Breast epithelium (tissue), 4 donors: Measurements from ENCODE around the gene SLC2A13. TPM values are rescaled to one million over a fixed set of nuclear protein-coding genes. Genes with fewer than 3 reads are reported as not detected.
"Not testable (repeated sequence)": the region's sequence is repeated elsewhere in the genome, so short reads cannot be mapped to it uniquely, and the experiment has no call there.

Experiments used
- DNase-seq, 2 donors: peaks; one replicate each; pipeline ENCODE4 v3.0.0-alpha.2; 2019; ENCODE audit warnings: low spot score in 2 of 2
- H3K27ac ChIP-seq, 2 donors: fragments of 200-600 bp; sonication (generic) in 1 of 2; one replicate each; pipeline ENCODE4 v1.5.1; 2016 to 2019; ENCODE audit warnings: mild to moderate bottlenecking in 1 of 2
- H3K27me3 ChIP-seq, 2 donors: fragments of 200-600 bp; sonication (generic) in 1 of 2; one replicate each; pipeline versions ENCODE4 v1.5.1 to v1.6.0; 2017 to 2019; ENCODE audit warnings: control low read depth in 1 of 2, mild to moderate bottlenecking in 1 of 2
- H3K36me3 ChIP-seq: fragments of 200-600 bp; one replicate; pipeline ENCODE4 v1.5.1; 2019
- H3K4me1 ChIP-seq, 2 donors: fragments of 200-600 bp; sonication (generic); one replicate each; pipeline ENCODE4 v1.5.1; 2016 to 2019; ENCODE audit warnings: control low read depth in 1 of 2
- H3K4me3 ChIP-seq, 3 donors: fragments of 200-600 bp; sonication (generic); 1 replicate in 2 of 3; 2 replicates in 1 of 3; pipeline ENCODE4 v1.5.1; 2016 to 2019; ENCODE audit warnings: mild to moderate bottlenecking in 3 of 3, moderate library complexity in 2 of 3
- H3K9me3 ChIP-seq, 2 donors: fragments of 200-600 bp; sonication (generic) in 1 of 2; one replicate each; pipeline ENCODE4 v1.5.1; 2016 to 2019; ENCODE audit warnings: control low read depth in 1 of 2
- POLR2A ChIP-seq: fragments of 450-650 bp; IDR thresholded peaks from one replicate; pipeline ENCODE4 v1.6.1; 2016; ENCODE audit warnings: antibody characterized with exemption, mild to moderate bottlenecking, moderate library complexity
- POLR2AphosphoS5 ChIP-seq, 3 donors: sonication (generic); formaldehyde crosslinking; IDR thresholded peaks; one replicate each; pipeline ENCODE4 v1.6.1; 2017; ENCODE audit warnings: antibody characterized with exemption in 3 of 3
- intact Hi-C: fragments of 100-400 bp; cut with DNase I; formaldehyde crosslinking; loops from one replicate; pipeline ENCODE4 v1.15.1; 2023; ENCODE audit warnings: low total_unique reads
- total RNA-seq, 3 donors: library from RNA; depleted of rRNA; stranded (reverse); fragments of >200 nt; gene quantifications; one replicate each; pipeline ENCODE4 v1.1.0, GENCODE V29; 2016
- TF ChIP-seq, protein P1 (sequence below), 3 donors: fragments of 450-650 bp; IDR thresholded peaks; one replicate each; pipeline ENCODE4 v1.5.1; 2016 to 2017; ENCODE audit warnings: antibody characterized with exemption in 3 of 3, mild to moderate bottlenecking in 3 of 3, moderate library complexity in 3 of 3

Gene SLC2A13
- total RNA-seq, 3 donors from 2014 or later, result 17.1 to 32.2 (median 22.0) TPM

DNA sequence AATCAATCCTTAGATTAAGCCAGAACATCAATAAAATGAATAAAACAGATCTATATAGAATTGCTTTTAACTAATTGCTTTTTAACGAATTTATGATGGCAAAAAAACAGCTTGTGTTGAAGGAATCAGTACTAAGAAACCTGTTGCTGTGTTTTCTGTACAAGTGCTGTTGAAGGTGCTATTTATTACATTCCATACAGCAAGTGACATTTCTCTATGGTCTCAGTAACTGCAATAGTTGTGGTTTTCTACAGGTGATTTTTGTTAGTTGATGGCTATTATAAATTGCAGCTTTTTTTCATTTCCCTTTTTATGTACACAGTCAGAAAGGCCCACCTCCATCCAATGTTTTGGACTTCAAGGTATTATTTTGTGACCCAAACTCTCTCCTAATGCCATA lies 56.6 kb downstream of the SLC2A13 start:
- H3K36me3 ChIP-seq, result no peaks in the 10 kb centered on the region
- TF ChIP-seq POLR2A, result no peak
- no peak for TF ChIP-seq POLR2AphosphoS5 (IDR thresholded peaks at IDR 0.05)
- TF ChIP-seq, protein P1, sequence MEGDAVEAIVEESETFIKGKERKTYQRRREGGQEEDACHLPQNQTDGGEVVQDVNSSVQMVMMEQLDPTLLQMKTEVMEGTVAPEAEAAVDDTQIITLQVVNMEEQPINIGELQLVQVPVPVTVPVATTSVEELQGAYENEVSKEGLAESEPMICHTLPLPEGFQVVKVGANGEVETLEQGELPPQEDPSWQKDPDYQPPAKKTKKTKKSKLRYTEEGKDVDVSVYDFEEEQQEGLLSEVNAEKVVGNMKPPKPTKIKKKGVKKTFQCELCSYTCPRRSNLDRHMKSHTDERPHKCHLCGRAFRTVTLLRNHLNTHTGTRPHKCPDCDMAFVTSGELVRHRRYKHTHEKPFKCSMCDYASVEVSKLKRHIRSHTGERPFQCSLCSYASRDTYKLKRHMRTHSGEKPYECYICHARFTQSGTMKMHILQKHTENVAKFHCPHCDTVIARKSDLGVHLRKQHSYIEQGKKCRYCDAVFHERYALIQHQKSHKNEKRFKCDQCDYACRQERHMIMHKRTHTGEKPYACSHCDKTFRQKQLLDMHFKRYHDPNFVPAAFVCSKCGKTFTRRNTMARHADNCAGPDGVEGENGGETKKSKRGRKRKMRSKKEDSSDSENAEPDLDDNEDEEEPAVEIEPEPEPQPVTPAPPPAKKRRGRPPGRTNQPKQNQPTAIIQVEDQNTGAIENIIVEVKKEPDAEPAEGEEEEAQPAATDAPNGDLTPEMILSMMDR (IDR thresholded peaks at IDR 0.05), result no peak
- H3K27me3 ChIP-seq, result no peaks in the 10 kb centered on the region
- no peak overlapping the region for H3K4me3 ChIP-seq
- H3K4me1 ChIP-seq, result no peaks in the 10 kb centered on the region
- no peak overlapping the region for H3K27ac ChIP-seq
- no peak for DNase-seq
- no peaks in the 10 kb centered on the region for H3K9me3 ChIP-seq
- intact Hi-C loops, result no loop called here

DNA sequence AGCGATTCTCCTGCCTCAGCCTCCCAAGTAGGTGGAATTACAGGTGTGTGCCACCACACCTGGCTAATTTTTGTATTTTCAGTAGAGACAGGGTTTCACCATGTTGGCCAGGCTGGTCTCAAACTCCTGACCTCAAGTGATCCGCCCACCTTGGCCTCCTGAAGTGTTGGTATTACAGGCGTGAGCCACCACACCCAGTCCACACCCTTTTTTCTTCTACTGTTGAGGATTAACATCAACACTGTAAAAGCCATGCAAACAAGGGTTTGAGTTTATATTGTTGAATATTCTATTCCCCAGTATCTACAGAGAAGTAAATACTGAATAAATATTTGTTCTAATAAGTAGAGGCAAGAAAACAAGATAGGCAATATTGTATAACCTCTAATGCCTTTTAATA lies 58.9 kb downstream of the SLC2A13 start:
- H3K4me3 ChIP-seq, H3K9me3 ChIP-seq, intact Hi-C loops, DNase-seq, H3K27ac ChIP-seq, H3K27me3 ChIP-seq, H3K4me1 ChIP-seq, H3K36me3 ChIP-seq: not testable (repeated sequence)

DNA sequence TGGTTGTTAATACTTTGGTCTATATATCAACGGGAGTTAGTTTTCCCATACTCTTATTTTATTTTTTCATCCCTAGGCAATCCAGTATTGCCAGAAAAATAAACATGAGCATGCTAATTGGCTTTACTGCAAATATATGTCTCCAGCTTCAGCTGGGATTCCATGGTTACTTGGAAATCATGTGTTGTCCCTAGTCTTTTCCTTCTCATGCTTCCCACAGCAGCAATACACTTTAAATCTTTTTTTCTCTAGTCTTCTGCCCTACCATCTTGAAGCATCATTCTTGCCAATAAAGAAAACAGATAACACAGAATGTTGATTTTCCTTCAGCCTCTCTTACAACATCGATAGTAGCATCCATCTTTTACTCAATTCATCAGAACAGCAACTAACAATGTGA lies 60.2 kb downstream of the SLC2A13 start:
- Histone ChIP-seq H3K36me3 (no peaks in the 10 kb centered on the region), H3K27ac (no peak overlapping the region), H3K4me3 (no peak overlapping the region), H3K9me3 (no peaks in the 10 kb centered on the region), H3K4me1 (no peaks in the 10 kb centered on the region), H3K27me3 (no peaks in the 10 kb centered on the region)
- TF ChIP-seq, protein P1 (IDR thresholded peaks at IDR 0.05), result no peak
- TF ChIP-seq POLR2A, result no peak
- DNase-seq, result no peak
- intact Hi-C loops, result no loop called here

DNA sequence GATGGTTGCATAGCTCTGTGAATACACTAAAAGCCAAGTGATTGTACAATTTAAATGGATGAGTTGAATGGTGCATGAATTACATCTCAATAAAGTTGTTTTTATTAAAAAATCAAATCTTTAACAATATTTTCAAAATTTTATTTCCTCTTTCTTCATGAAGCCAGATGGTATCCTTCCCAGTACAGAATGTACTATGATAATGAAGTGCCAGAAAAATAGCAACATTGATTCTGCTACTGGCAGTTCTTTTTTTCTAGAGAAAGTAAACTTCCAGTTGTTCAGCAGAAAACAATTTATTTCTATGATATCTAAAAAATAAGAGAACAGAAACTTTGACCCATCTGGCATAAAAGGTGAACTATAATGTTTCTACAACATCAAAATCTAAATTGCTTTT lies 61.5 kb downstream of the SLC2A13 start:
- Histone ChIP-seq H3K36me3 (no peaks in the 10 kb centered on the region), H3K4me1 (no peaks in the 10 kb centered on the region), H3K27me3 (no peaks in the 10 kb centered on the region), H3K4me3 (no peak overlapping the region), H3K9me3 (no peaks in the 10 kb centered on the region), H3K27ac (no peak overlapping the region)
- no peak for DNase-seq
- TF ChIP-seq POLR2A (no peak), POLR2AphosphoS5 (IDR thresholded peaks at IDR 0.05) (no peak)
- TF ChIP-seq, protein P1 (IDR thresholded peaks at IDR 0.05), result no peak
- intact Hi-C loops, result no loop called here

DNA sequence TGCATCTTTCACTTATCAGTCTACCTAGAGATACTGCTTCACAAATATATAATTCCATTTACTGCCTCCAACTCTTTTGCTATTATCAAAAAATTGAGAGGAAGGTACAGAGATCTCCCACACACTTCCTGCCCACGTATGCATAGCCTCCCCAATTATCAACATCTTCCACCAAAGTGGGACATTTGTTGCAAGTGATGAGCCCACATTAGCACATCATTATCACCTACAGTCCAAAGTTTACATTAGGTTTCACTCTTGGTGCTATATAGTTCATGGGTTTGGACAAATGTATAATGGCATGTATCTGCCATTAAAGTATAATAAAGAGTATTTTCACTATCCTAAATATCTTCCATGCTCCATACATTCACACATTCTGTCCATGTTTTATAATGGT lies 66.3 kb downstream of the SLC2A13 start:
- TF ChIP-seq, protein P1 (IDR thresholded peaks at IDR 0.05), result no peak
- no peak for TF ChIP-seq POLR2A
- TF ChIP-seq POLR2AphosphoS5 (IDR thresholded peaks at IDR 0.05), result no peak
- no peaks in the 10 kb centered on the region for H3K27me3 ChIP-seq
- no peak overlapping the region for H3K27ac ChIP-seq
- no peaks in the 10 kb centered on the region for H3K4me1 ChIP-seq
- no peaks in the 10 kb centered on the region for H3K36me3 ChIP-seq
- intact Hi-C loops, result no loop called here
- H3K9me3 ChIP-seq, result no peaks in the 10 kb centered on the region
- H3K4me3 ChIP-seq, result no peak overlapping the region
- DNase-seq, result no peak

DNA sequence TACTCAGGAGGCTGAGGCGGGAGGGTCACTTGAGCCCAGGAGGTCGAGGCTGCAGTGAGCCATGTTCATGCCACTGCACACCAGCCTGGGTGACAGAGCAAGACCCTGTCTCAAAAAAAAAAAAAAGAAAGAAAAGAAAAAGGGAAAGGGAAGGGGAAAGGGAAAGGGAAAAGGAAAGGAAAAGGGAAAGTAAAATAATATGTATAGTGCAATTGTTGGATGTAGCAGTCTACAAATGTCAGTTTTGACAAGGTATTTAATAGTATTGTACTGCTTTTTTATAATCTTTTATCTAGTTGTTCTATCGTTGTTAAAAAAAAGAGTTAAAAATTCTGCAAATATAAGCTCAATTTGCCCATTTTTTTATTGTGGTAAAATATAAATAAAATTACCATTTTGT lies 67.3 kb downstream of the SLC2A13 start:
- Histone ChIP-seq H3K4me1 (no peaks in the 10 kb centered on the region), H3K27me3 (no peaks in the 10 kb centered on the region), H3K4me3 (no peak overlapping the region), H3K36me3 (no peaks in the 10 kb centered on the region), H3K9me3 (no peaks in the 10 kb centered on the region), H3K27ac (no peak overlapping the region)
- intact Hi-C loops, result no loop called here
- DNase-seq, result no peak
- TF ChIP-seq, protein P1 (IDR thresholded peaks at IDR 0.05), result no peak
- TF ChIP-seq POLR2A, result no peak
